ENCODE results near the gene CCDC85C.
A peak's percentile ranks its signal among the peaks of the same experiment; 100 is the strongest.

Gene CCDC85C

DNA sequence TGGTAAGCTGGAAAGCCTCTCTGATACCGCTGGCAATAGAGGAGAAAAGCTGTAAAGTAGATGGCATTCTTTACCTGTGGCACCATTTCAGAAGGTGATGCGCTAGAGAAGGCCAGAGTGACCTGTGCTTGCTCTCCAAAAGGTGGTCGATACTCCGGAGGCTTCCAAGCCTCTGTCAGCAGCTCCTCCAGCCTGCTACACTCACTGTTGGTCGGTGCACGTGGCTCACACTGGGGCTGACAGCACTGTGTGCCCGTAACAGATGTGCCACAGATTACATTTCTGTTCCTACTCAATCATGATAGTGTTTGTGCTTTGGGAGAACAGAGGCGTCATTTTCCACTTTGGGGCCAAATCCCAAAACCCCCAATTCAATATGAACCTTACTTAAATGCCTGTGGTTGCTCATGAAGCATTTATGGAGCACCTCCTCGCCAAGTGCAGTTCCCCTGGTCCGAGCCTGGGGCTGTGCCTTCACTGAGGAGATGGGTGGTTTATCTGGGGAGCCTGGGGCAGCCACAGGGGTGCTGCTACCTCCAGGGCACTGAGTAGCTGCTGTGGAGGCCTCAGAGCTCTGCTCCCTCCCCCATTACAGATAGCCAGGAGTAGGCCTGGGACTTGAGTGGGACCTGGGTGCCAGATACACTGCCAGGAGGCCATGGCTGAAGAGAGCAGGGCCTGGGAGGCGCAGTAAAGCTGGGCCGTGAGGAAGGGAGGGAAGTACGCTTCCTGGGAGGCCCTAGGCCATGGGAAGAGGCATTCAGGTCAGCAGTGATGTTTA is 96.0 kb downstream of the CCDC85C start:
- DNase-seq: no peak

DNA sequence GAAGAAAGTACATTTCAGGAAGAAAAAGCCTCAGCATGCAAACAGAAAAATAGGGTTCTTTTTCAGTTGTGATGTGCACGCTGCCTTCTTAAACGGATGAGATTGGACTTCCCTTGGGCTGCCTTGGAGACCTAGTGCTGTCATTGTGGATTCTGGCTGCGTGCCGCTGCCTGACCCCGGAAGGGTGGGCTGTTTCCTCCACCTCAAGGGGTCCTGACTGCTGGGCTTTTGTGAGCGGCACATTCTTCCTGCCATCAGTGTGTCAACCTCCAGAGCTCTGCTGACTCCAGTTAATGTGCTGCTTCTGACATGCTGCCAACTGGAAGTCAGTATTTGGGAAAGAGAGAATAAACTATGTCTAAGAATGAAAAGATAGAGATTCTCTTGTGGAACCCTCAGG is 97.7 kb downstream of the CCDC85C start:
- no peak for DNase-seq

DNA sequence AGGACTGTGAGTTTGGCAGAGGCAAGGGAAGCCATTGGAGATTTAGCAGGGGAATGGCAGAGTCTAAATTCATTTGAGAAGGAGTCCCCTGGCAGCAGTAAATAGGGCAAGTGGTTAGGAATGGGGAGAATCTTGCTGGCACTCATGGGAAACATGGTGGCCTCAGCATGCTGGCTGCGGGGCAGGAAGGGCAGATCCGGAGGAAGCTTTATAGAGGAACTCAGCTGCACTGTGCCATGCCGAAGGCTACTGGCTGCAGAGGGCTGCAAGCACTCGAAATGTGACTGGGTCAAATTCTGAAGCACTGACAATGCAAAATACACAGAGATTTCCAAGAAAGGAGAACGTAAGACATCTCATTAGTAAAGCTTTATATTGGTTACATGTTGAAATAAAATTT is 98.9 kb downstream of the CCDC85C start:
- DNase-seq: no peak

DNA sequence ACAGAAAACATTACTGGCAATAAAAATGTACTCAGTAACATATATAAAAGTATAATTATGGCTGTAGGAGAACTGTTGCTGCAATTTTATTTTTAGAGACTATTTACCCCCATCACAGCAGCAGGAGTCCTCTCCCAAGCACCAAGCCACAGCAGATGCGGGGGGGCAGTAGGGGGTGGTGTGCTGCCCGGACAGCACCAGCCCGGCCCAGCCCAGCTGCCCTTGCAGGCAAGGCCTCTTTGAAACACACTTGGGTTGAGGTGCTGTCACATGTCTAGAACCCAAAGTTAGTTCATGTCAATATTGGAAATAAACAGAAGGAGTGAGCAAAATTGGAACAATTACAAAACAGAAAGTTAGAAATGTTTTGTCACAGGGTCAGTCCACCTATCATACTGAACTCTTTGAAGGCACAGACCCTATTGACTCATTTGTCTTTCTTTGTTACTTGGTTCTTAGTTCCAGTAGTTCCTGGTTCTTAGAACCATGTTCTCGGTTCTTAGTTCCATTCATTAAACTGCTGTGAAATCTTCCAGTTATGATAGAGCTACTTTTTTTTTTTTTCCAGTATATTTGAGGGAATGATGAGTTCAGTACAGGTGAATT is 100.1 kb downstream of the CCDC85C start:
- no peak for DNase-seq

DNA sequence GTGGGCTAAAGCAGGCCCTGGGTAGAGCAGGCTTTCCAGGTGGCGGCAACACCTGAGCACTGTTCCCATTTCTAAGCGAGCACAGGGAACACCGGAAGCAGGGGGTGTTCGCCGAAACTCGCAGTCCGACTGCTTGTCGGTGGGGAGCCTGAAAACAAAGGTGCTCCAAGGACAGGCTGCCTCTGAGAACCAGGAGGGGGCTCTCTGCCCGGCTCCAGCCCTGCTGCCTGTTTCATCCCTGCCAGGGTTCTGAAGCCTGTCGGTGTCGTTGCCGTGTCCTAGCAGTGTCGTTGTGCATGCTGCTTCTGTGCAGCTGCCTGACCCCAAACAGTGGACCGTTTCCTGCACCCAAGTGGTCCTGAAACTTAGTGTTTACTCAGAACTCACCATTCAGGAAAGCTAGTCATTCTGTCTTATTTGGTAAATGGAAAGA is 101.0 kb downstream of the CCDC85C start:
- DNase-seq: no peak

DNA sequence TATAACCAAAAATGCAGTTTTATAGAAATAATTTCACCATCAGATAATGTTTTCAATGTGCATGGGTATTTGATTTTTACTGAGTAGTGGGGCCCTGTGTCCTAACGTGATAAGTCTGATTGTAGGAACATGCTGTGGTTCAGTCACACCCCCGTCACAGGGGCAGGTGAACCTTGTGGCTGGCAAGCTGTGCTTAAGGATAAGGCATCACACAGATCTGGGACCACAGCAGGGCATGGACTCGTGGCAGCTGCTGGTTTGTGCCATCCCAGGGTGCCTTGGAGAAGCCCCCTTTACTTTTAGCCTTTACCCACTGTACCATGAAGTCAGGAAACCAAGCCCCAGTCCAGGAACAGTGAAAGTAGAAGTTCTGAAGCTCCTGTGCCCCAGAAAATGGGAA is 106.1 kb downstream of the CCDC85C start:
- DNase-seq: no peak

DNA sequence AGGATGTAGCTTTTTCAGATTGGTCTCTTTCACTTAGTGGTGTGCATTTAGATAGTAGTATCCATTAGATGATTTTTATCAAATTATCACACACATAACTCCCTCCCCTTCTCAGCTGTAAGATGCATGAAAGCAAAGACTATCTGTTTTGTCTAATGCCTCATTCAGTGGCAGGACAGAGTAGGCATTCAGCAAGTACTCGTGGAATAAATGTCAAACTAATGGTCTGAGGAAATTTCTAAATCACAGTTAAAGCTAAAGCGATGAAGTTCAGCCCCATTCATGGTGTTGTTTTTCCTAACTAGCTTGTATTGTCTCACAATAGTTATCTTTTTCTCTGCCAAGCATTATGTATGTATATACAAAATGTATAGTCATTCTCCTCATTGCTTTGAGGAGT is 106.7 kb downstream of the CCDC85C start:
- no peak for DNase-seq

DNA sequence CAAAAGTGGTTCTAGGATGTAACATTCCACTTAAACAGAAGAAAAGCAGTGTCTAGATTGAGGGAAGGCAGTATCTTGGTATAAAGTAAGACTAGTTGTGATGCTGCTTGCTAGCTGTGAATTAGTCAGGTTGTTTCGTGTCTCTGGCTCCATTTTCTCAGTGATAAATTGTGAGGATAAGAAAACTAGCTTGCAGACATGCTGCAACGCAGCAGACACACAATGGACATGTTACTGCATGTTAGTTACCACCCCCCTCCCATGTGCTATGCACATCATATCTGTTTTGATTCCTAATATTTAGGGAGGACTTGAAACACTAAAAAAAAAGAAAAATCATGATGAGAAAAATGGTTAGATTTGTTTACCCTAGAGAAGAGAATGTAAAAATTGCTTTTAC is 119.9 kb downstream of the CCDC85C start:
- DNase-seq: no peak

DNA sequence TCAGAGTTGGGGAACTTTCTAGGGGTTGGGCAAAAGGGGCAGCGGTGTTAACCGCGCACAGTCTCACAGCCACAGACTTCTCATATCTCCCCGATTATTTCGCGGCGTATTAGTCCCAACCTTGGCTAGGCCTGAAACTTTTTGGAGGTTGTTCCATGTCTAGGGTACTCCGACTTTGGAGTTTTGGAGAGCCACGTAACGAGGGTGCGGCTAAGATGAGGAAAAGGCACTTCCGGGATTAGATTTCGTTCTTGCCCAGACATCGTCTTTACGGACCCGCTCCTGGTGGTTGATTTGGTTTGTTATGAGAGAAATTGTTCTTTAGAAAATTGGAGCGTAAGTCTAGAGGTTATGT is 122.3 kb downstream of the CCDC85C start:
- no peak for DNase-seq

DNA sequence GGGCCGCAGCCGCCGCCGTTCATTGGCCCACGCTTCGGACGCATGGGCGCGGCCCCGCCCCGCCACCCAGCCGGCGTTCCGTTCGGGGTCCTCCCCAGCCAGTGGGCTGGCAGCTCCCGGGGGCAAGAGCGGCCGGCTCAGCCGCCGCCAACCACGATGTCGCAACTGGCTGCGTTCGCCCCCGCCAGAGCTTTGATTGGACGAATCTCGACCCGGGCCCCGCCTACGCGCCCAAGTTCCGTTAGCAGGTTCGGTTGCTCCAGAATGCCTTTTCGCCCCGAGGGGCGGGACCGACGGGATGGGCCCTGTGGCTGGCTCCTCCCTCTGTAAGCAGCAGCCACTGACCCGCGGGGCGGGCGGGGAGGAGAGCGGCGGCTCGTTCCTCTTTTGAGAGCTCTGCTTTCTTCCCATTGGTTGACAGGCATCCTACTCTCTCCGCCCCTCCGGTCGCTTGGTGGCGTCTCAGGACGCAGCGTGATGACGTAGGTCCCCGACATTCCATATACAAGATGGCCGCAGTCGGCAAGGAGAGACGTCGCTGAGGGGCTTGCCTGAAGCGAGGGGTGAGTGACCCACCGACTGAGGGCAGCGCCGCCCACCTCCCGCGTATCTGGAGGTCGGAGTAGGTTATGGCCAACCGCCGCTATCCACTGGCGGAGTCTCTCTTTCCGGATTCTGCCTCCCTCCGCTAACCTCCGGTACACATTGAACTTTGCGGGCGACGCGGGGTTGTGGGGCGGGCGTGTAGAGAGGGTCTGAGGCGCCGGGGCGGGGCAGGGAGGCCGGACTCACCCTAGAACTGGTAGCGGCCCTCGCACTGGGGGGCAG is 122.9 kb downstream of the CCDC85C start, which contains the start of gene CCNK:
Gene CCNK (plus strand): TSS at position 493 of the 828 bp plus-strand sequence. CDS start 11,269 bp downstream, outside the sequence.
- peak; percentile 100 for DNase-seq

DNA sequence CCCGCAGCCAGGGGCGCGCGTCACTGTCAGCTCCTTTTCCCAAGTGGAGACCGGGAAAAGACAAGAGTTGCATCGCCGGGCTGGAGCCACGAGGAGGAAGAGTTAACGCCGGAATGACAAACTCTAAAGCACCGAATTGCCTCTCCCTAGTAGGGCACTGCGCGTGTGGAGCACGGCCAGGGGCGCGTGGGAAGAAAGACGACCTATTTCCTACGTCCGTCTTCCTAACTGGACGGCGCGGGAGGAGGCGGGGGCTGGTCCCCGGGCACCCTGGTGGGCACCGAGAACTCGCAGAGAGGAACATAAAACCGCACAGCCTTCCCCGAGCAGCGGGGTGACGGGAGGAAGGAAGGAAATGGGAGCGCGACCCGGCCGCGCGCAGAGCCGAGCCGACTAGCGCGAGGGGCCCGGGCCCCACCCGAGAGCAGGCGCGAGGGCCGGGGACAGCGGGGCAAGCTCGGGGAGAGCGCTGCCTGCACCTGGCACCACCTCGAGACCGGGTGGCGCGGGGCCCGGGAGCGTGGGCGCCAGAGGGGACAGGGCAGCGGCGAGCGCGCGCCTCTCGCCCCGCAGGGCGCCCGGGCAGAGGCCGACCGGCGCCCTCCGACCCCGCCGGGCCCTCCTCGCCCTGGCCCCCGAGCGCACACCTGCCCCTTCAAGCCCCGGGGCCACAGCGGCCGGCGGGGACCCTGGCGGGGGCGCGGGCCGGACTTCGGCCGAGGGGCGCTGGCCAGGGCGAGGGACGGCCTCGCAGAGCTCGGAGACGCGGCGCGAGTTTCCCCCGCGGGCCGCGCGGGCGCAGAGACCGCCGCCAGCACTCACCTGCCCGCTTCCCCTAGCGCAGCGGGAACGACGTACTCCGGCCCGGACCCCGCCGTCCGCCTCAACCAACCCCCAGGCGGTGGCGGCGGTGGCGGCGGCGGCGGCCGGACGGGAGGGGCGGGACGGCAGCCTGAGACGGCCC is 123.8 kb downstream of the CCDC85C start, which contains the start of gene SETD3:
Gene SETD3 (minus strand): TSS at position 954 of the 964 bp plus-strand sequence. CDS start 15,054 bp downstream, outside the sequence.
- DNase-seq: peak; percentile 32

DNA sequence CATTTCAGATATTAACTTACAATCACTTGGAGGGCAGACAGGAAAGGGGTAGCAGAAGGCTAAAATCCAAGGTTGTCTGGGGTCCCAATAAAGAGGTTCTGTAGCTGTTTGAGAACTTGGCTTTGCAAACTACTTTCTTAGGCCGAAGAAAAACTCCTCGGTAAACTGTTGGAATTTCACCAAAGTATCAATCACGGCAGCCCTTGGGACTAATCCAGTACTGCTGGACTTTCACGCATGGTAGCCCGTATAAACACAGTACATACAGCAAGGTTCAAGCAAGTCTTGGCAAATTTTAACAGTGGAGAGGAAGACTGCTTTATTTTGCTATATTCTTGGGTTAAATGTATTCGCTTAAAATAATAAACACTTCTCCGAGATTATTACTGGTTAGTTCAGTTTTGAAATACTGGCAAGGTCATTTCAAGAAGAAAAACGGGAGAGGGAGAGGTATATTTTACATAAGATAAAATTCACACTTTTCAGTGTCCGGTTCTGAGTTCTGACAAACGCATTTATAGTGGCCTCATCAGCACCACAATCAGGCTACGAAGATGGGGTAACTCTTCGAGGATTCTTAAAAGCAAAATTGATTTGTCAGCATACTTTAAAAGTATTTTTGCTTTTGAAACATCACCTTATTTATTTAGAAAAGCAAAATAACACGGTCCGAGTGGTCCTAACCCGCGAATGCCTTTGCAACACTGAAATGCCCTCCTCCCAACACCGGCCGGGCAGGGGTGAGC is 124.7 kb downstream of the CCDC85C start:
- DNase-seq: no peak

DNA sequence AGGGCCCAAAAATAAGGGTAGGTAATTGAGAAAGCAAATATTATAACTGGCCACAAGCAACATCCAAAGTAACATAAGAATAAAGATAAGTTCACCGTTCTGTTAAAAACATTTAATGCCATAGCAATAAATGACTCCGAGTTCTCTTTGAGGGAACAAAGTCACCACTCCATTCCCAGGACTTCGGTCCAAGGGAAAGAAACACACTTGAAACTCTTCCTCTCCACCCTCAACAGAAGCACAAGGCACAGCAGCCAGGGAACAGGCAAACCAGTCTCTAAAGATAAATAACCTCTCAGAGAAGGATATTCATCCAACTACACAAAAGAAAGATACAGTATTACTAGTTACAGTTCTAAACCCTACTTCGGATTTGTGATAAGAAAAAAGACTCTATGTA is 125.9 kb downstream of the CCDC85C start:
- no peak for DNase-seq

DNA sequence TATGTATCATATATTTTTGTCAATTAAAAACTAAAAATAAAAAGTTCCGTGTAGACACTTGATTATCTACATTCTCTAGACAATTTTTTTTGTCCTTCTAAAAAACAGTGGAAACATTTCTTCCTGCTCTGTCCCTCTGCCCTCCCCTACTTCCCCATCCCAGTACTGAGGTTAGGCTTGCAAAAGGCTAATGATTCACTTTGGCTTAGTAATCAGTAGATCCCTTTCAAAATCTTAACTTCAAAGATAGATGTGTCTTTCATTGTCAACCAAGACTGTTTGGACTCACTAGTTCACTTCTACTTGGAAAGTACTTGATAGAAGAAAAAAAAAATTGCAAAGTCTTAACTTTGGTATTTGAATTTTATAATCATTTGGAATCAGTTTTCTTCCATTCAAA is 127.1 kb downstream of the CCDC85C start:
- DNase-seq: no peak

DNA sequence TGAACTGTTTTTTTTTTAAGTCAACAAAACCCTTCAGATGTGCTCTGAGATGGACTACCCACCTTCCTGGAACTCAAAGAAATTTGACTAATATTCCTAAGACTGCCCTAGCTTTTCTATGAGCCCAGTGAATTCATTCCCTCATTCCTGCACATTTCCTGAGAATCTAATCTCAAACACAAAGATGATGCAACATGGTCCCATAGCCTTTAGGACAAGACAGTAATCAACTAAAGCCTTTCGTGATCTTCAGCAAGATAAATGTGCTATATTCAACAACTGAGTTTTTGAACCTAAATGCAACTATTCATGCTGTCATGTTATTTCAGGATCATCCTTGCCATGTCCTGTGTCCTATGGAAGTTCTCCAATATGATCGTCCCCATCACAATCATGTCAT is 128.3 kb downstream of the CCDC85C start:
- DNase-seq: no peak

DNA sequence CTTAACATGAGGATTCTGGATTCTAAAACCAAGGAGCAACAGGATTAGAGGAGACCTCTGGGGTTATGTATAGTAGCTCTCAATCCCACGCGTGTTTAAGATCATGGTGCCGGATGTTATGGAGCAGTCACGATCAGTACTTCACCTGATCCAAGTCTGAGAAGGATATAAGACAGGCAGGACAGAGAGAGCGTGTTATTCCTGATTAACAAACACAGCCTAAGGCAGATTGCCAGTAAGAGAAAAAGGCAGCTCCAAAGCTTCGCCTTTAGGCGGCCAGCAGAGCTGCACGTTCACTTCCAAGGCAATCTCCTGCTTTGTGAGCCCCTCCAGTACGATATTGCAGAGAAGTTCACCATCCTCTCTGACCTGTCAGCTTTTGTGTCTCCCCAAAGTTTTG is 128.8 kb downstream of the CCDC85C start:
- DNase-seq: no peak

DNA sequence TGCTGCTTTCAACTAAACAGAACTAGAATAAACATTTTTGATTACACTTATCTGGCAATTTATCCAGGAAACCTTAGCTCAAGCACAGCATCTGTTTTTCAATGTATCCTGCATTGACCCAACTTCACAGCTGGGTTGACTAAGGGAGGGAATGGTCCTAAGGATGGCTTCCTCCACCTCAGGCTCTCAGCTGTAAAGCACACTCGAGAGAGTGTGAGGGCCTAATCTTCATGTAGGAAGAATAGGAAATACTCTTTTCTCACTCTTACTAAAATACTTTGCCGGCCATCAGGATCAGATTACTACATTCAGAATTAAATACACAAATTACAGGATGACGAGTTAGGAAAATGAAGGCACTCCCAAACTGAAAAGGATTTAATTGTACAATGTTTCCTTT is 130.5 kb downstream of the CCDC85C start:
- DNase-seq: no peak

DNA sequence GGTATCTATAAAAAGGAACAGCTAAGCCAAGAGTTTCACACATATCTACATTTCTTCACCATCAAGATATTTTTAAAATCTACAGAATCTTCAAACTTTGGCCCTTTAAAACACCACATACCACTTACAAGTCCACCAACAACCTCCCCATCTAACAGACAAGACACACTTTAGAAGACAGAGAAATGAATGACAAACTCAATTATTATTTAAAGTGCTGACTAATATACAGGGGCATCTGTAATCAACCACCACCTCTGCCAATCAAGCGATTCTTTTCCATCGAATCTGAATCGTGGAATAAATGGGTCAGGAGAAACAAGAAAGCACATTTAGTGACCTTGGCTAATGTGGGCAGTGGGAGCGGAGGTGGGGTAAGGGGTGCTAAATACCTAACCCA is 131.1 kb downstream of the CCDC85C start:
- DNase-seq: no peak

DNA sequence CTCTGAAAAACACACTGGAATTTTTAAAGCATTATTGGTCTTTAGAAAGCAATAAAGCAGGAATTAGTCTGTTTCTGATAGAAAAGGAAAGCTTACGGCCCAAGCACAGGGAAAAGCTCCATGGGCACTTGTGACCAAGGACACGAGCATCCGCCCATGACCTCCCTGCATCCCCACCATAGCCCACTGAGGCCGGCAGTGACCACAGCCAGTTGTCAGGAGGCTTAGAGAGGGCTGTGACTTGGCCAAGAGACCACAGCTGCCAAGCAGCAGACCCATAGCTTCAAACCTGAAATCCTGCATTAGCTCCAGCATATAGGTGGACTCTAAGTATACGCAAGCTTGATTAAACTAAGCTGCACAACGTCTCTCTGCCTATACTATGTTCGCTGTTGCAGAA is 132.3 kb downstream of the CCDC85C start:
- DNase-seq: no peak

DNA sequence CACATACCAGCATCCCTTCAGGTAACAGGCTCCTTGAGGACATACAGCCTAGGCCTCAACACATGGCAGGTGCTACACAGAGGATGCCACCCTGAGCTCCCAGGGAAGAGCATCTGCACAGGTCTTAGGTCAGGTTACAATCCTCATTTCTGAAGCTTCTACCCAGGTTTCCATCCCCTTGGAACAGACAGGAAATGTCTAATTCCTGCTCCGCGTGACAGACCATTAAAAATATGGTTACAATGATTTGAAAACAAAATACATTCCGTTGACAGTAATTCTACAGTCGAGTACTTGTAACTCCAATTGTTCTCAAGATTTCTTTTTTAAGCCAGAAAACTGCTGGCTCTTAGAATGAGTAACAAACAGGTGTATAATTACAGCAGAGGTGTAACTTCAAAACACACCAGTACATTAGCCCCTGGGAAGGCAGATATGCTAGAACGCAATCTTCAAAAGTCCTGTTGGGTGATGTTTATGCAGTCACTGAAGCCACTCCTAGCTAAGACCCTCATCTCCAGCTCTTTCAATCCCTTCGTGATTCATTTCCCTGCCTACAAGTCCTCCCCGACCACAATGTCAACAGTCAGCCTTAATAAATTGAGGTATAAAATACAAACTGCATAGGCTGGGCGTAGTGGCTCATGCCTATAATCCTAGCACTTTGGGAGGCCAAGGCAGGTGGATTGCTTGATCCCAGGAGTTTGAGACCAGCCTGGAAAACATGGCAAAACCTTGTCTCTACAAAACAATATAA is 135.0 kb downstream of the CCDC85C start:
- peak; percentile 37 for DNase-seq

DNA sequence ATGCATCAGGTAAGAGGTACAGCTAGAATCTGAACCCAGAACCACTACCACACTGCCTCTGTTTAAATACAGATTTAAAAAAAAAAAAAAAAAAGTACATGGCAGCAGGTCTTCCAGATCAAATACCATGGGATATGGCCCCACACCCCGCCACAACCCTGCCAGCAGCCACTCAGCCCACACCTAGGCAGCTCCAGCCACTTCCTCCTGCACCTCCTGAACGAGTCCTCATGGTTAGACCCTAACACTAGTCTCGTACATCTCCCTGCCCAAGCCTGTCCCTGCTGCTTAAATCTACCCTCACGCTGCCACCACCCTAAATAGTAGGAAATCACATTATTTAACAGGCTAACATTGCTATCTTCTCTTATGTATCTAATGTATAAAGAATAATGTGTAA is 135.9 kb downstream of the CCDC85C start:
- no peak for DNase-seq

Data from NCI-H2107 (cell line).